ENCODE data around the gene SV2B. TPM values are rescaled to one million over a fixed set of nuclear protein-coding genes. Genes with fewer than 3 reads are reported as not detected.

Gene SV2B
- total RNA-seq, 3 donors from 2014 or later: 0.41 to 4.2 (median 0.80) TPM

- Histone ChIP-seq H3K4me3 (no peak overlapping the region), H3K4me1 (ENCODE audit: low read depth) (no peaks in the 10 kb centered on the region), H3K36me3 (ENCODE audit: low read depth) (no peaks in the 10 kb centered on the region), H3K9me3 (no peaks in the 10 kb centered on the region)
- ATAC-seq (peak; percentile 31), DNase-seq (no peak)
- TF ChIP-seq CTCF (IDR thresholded peaks at IDR 0.05): no peak
- intact Hi-C loops (cut with DNase I, micrococcal nuclease): no loop called here
Measured at GRCh38 chr15:91116113-91117067, 16.3 kb downstream of the SV2B start.

GRCh38 chr15:91117375-91117774 is 17.3 kb downstream of the SV2B start:
- intact Hi-C loops (cut with DNase I, micrococcal nuclease): no loop called here
- no peak for TF ChIP-seq CTCF (IDR thresholded peaks at IDR 0.05)
- ATAC-seq (no peak), DNase-seq (no peak)
- H3K4me1 ChIP-seq (ENCODE audit: low read depth): no peaks in the 10 kb centered on the region
- no peaks in the 10 kb centered on the region for H3K9me3 ChIP-seq
- H3K36me3 ChIP-seq (ENCODE audit: low read depth): no peaks in the 10 kb centered on the region
- no peak overlapping the region for H3K4me3 ChIP-seq

GRCh38 chr15:91118817-91119590 is 18.9 kb downstream of the SV2B start:
- DNase-seq: no peak
- no peaks in the 10 kb centered on the region for H3K9me3 ChIP-seq
- TF ChIP-seq CTCF (IDR thresholded peaks at IDR 0.05): no peak
- ATAC-seq: no peak
- H3K36me3 ChIP-seq (ENCODE audit: low read depth): no peaks in the 10 kb centered on the region
- intact Hi-C loops (cut with DNase I, micrococcal nuclease): no loop called here
- no peak overlapping the region for H3K4me3 ChIP-seq
- H3K4me1 ChIP-seq (ENCODE audit: low read depth): no peaks in the 10 kb centered on the region

- DNase-seq: no peak
- H3K36me3 ChIP-seq (ENCODE audit: low read depth): no peaks in the 10 kb centered on the region
- intact Hi-C loops (cut with DNase I, micrococcal nuclease): no loop called here
- no peaks in the 10 kb centered on the region for H3K4me1 ChIP-seq (ENCODE audit: low read depth)
- no peak for ATAC-seq
- no peak for TF ChIP-seq CTCF (IDR thresholded peaks at IDR 0.05)
- no peak overlapping the region for H3K4me3 ChIP-seq
- H3K9me3 ChIP-seq: no peaks in the 10 kb centered on the region
Measured at GRCh38 chr15:91122296-91122695, 22.2 kb downstream of the SV2B start.

- no peak for TF ChIP-seq CTCF (IDR thresholded peaks at IDR 0.05)
- ATAC-seq: no peak
- Histone ChIP-seq H3K4me1 (ENCODE audit: low read depth) (no peaks in the 10 kb centered on the region), H3K9me3 (no peaks in the 10 kb centered on the region), H3K4me3 (no peak overlapping the region), H3K36me3 (ENCODE audit: low read depth) (no peaks in the 10 kb centered on the region)
- intact Hi-C loops (cut with DNase I, micrococcal nuclease): no loop called here
- no peak for DNase-seq
Measured at GRCh38 chr15:91124132-91124531, 24.1 kb downstream of the SV2B start.

Measured in mucosa of descending colon (tissue), 3 donors.